Measurements from ENCODE around the gene EFCAB9. TPM values are rescaled to one million over a fixed set of nuclear protein-coding genes. Genes with fewer than 3 reads are reported as not detected.
"Not testable (repeated sequence)": the region's sequence is repeated elsewhere in the genome, so short reads cannot be mapped to it uniquely, and the experiment has no call there.

The EFCAB9 gene
- total RNA-seq, 1 experiment from 2014 or later, result not detected

DNA sequence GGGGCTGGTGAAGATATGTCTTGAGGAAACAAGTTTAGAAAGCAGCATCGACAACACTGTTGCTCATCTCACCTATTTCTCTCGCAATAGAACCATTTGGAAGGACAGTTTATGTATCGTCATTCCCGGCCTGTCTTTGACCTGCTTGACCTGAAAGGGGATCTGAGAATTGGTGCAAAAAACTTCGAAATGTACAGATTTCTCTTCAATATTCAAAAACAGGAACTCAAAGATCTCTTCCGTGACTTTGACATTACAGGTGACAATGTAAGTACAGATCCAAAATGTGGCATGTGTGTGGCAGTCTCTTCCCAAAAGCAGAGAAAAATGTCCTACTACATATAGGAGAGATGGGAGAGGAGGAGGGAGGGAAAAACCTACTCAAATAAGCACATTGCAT, 6.5 kb downstream of the EFCAB9 start:
- no peaks in the 10 kb centered on the region for H3K27me3 Mint-ChIP-seq (ENCODE audit: low read depth)
- ATAC-seq (no peak), DNase-seq (ENCODE audit: low spot score) (no peak)
- ChIA-PET POLR2A (no interaction called here), CTCF (no interaction called here)
- H3K36me3 Mint-ChIP-seq, result no peaks in the 10 kb centered on the region
- H3K4me3 Mint-ChIP-seq, result no peak overlapping the region
- TF ChIP-seq ZNF219 (CRISPR knock-in tag; IDR thresholded peaks at IDR 0.05; ENCODE audit: borderline replicate concordance), result no peak
- TF ChIP-seq, protein P1, sequence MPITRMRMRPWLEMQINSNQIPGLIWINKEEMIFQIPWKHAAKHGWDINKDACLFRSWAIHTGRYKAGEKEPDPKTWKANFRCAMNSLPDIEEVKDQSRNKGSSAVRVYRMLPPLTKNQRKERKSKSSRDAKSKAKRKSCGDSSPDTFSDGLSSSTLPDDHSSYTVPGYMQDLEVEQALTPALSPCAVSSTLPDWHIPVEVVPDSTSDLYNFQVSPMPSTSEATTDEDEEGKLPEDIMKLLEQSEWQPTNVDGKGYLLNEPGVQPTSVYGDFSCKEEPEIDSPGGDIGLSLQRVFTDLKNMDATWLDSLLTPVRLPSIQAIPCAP (CRISPR knock-in tag; IDR thresholded peaks at IDR 0.05), result no peak
- TF ChIP-seq, protein P2, sequence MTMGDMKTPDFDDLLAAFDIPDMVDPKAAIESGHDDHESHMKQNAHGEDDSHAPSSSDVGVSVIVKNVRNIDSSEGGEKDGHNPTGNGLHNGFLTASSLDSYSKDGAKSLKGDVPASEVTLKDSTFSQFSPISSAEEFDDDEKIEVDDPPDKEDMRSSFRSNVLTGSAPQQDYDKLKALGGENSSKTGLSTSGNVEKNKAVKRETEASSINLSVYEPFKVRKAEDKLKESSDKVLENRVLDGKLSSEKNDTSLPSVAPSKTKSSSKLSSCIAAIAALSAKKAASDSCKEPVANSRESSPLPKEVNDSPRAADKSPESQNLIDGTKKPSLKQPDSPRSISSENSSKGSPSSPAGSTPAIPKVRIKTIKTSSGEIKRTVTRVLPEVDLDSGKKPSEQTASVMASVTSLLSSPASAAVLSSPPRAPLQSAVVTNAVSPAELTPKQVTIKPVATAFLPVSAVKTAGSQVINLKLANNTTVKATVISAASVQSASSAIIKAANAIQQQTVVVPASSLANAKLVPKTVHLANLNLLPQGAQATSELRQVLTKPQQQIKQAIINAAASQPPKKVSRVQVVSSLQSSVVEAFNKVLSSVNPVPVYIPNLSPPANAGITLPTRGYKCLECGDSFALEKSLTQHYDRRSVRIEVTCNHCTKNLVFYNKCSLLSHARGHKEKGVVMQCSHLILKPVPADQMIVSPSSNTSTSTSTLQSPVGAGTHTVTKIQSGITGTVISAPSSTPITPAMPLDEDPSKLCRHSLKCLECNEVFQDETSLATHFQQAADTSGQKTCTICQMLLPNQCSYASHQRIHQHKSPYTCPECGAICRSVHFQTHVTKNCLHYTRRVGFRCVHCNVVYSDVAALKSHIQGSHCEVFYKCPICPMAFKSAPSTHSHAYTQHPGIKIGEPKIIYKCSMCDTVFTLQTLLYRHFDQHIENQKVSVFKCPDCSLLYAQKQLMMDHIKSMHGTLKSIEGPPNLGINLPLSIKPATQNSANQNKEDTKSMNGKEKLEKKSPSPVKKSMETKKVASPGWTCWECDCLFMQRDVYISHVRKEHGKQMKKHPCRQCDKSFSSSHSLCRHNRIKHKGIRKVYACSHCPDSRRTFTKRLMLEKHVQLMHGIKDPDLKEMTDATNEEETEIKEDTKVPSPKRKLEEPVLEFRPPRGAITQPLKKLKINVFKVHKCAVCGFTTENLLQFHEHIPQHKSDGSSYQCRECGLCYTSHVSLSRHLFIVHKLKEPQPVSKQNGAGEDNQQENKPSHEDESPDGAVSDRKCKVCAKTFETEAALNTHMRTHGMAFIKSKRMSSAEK (CRISPR knock-in tag; IDR thresholded peaks at IDR 0.05; ENCODE audit: borderline replicate concordance), result no peak
- TF ChIP-seq AR (CRISPR knock-in tag; IDR thresholded peaks at IDR 0.05), result no peak
- no peak for TF ChIP-seq OVOL2 (CRISPR knock-in tag; IDR thresholded peaks at IDR 0.05; ENCODE audit: borderline replicate concordance)
- no peak for TF ChIP-seq E2F5 (CRISPR knock-in tag; IDR thresholded peaks at IDR 0.05)
- TF ChIP-seq MYBL2 (CRISPR knock-in tag; IDR thresholded peaks at IDR 0.05), result no peak
- no peak for TF ChIP-seq ARID4B (CRISPR knock-in tag; IDR thresholded peaks at IDR 0.05; ENCODE audit: borderline replicate concordance)
- no peak for TF ChIP-seq SMAD4 (CRISPR knock-in tag; IDR thresholded peaks at IDR 0.05)
- no peak for TF ChIP-seq ZNF425 (CRISPR knock-in tag; conservative IDR thresholded peaks at IDR 0.05)
- TF ChIP-seq JAZF1 (CRISPR knock-in tag; IDR thresholded peaks at IDR 0.05), result no peak
- no peak for TF ChIP-seq ERG (CRISPR knock-in tag; IDR thresholded peaks at IDR 0.05)
- peak overlapping the region; percentile 2; the same call in 1 of the 2 replicates for H3K27ac Mint-ChIP-seq
- peaks cover 10% of the 10 kb centered on the region for H3K9me3 Mint-ChIP-seq
- no peaks in the 10 kb centered on the region for H3K4me1 Mint-ChIP-seq

- DNase-seq (ENCODE audit: low spot score); H3K27me3 Mint-ChIP-seq (ENCODE audit: low read depth); ATAC-seq; CTCF ChIA-PET; H3K27ac Mint-ChIP-seq; H3K9me3 Mint-ChIP-seq; H3K4me1 Mint-ChIP-seq; POLR2A ChIA-PET; H3K4me3 Mint-ChIP-seq: not testable (repeated sequence)
- peaks cover 13% of the 10 kb centered on the region for H3K36me3 Mint-ChIP-seq
These were observed 12.0 kb downstream of the EFCAB9 start for GRCh38 chr5:172205984-172206383.

Data from WTC11 (cell line).